Thoracic aorta (tissue), 2 donors: ENCODE data around the gene DIP2A. TPM values are rescaled to one million over a fixed set of nuclear protein-coding genes. Genes with fewer than 3 reads are reported as not detected.

Experiments used
- ATAC-seq: fragments of 150-250 bp; one replicate; pipeline ENCODE4 v1.8.0; 2017; ENCODE audit warnings: low read depth; ENCODE audit not compliant: insufficient number of reproducible peaks, low FRiP score
- DNase-seq: peaks from one replicate; pipeline ENCODE4 v3.0.0-alpha.2; 2020; ENCODE audit warnings: low spot score
- H3K27ac ChIP-seq, 2 donors: fragments of 200-600 bp; sonication (generic); 1 replicate in 1 of 2; 2 replicates in 1 of 2; pipeline ENCODE4 v1.5.1; 2016; ENCODE audit warnings: mild to moderate bottlenecking in 2 of 2, moderate library complexity in 2 of 2
- H3K27me3 ChIP-seq: fragments of 200-600 bp; sonication (generic); replicated peaks from 2 replicates; pipeline ENCODE4 v1.6.0; 2016; ENCODE audit warnings: mild to moderate bottlenecking; ENCODE audit not compliant: insufficient read depth
- H3K36me3 ChIP-seq: fragments of 200-600 bp; sonication (generic); one replicate; pipeline ENCODE4 v1.5.1; 2016
- H3K4me1 ChIP-seq, 2 donors: fragments of 200-600 bp; sonication (generic); 1 replicate in 1 of 2; 2 replicates in 1 of 2; pipeline versions ENCODE4 v1.5.1 to v1.6.0; 2016; ENCODE audit warnings: low read depth in 2 of 2, mild to moderate bottlenecking in 1 of 2; ENCODE audit not compliant: control insufficient read depth in 1 of 2
- H3K4me3 ChIP-seq: fragments of 200-600 bp; sonication (generic); 2 replicates; pipeline ENCODE4 v1.5.1; 2016; ENCODE audit warnings: mild to moderate bottlenecking
- H3K9me3 ChIP-seq: fragments of 200-600 bp; sonication (generic); 2 replicates; pipeline ENCODE4 v1.5.1; 2016
- total RNA-seq, 2 donors: library from RNA; depleted of rRNA; stranded (reverse); fragments of >200 nt; gene quantifications; one replicate each; pipeline versions ENCODE4 v1.1.0 to v1.2.3, GENCODE V29; 2016
- TF ChIP-seq, protein P1 (sequence below): fragments of 200-600 bp; sonication (generic); IDR thresholded peaks from one replicate; pipeline ENCODE4 v1.5.1; 2019; ENCODE audit warnings: antibody characterized with exemption

Gene DIP2A
- total RNA-seq, 2 donors from 2014 or later = 47.7 to 58.3 TPM

DNA sequence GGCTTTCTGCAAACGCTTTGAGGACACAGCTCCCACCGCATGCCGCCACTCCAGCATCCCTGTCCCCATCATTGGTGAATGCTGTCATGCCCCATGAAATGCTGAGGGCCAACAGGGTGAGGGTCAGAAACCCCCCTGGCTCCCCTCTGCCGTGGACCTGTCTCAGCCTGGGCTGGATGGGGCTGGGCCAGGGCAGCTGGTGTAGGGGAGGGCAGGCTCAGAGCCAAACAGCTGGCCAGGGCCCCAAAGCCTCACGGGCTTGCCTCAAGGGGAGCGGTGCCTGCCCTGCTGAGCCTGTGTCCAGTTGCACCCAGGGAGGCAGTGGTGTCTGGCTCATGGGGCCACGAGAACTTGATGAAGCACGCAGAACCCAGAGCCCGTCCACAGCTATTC lies 96.5 kb downstream of the DIP2A start:
- Histone ChIP-seq H3K9me3 (no peaks in the 10 kb centered on the region), H3K27ac (no peak overlapping the region), H3K27me3 (no peaks in the 10 kb centered on the region), H3K4me3 (no peak overlapping the region), H3K4me1 (no peaks in the 10 kb centered on the region), H3K36me3 (peaks cover 45% of the 10 kb centered on the region)
- TF ChIP-seq, protein P1, sequence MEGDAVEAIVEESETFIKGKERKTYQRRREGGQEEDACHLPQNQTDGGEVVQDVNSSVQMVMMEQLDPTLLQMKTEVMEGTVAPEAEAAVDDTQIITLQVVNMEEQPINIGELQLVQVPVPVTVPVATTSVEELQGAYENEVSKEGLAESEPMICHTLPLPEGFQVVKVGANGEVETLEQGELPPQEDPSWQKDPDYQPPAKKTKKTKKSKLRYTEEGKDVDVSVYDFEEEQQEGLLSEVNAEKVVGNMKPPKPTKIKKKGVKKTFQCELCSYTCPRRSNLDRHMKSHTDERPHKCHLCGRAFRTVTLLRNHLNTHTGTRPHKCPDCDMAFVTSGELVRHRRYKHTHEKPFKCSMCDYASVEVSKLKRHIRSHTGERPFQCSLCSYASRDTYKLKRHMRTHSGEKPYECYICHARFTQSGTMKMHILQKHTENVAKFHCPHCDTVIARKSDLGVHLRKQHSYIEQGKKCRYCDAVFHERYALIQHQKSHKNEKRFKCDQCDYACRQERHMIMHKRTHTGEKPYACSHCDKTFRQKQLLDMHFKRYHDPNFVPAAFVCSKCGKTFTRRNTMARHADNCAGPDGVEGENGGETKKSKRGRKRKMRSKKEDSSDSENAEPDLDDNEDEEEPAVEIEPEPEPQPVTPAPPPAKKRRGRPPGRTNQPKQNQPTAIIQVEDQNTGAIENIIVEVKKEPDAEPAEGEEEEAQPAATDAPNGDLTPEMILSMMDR = no peak
- no peak for ATAC-seq
- no peak for DNase-seq

DNA sequence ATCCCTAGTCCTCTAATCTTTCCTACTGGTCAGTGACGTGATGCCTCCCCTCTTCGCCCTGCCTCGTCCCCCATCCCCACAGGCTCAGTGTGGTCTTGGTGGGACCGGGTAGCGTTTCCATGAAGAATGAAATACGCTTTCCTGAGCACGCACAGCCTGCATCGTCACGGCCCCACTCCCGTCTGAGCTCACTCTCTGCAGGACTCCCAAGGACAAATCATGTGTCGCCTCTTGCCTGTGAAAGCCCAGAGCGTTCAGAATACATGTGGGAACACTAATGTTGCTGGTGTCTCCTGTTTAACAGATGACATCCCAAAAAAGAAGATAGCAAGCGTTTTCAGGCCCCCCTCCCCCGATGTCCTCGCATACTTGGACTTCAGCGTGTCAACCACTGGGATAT lies 97.0 kb downstream of the DIP2A start:
- Histone ChIP-seq H3K4me1 (no peaks in the 10 kb centered on the region), H3K9me3 (no peaks in the 10 kb centered on the region), H3K27me3 (no peaks in the 10 kb centered on the region), H3K4me3 (no peak overlapping the region), H3K27ac (no peak overlapping the region), H3K36me3 (peaks cover 41% of the 10 kb centered on the region)
- DNase-seq (no peak), ATAC-seq (no peak)
- TF ChIP-seq, protein P1 = no peak

DNA sequence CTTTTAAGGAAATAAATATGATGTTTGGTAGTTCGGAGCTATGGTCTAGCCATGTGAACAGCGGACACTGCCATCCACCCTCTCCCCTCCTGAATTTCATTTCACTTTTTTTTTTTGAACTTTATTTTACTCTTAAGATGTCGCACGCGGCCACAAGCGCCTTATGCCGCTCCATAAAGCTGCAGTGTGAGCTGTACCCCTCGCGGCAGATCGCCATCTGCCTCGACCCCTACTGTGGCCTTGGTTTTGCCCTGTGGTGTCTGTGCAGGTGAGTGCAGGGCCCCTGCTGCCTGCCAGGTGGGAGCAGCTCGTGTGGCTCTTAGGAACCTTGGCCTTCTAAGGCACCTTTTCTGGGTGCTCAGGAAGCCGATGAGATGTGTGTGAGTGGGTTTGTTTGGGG lies 98.1 kb downstream of the DIP2A start:
- H3K36me3 ChIP-seq = peaks cover 37% of the 10 kb centered on the region
- H3K27me3 ChIP-seq = no peaks in the 10 kb centered on the region
- DNase-seq = no peak
- TF ChIP-seq, protein P1 = no peak
- no peak for ATAC-seq
- H3K27ac ChIP-seq = no peak overlapping the region
- no peak overlapping the region for H3K4me3 ChIP-seq
- H3K9me3 ChIP-seq = no peaks in the 10 kb centered on the region
- no peaks in the 10 kb centered on the region for H3K4me1 ChIP-seq

DNA sequence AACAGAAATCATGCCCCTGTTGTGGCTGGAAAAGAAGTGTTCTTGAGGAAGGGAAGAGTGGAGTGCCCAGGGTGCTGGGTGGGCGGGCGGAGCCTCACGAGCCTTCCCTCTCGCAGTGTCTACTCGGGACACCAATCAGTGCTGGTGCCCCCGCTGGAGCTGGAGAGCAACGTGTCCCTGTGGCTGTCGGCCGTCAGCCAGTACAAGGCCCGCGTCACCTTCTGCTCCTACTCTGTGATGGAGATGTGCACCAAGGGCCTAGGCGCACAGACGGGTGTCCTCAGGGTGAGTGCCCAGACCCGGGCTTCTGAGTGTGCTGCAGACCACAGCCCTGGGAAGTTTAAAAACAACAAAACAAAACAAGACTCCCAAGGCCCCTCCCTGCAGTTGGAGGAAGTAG lies 98.8 kb downstream of the DIP2A start:
- no peaks in the 10 kb centered on the region for H3K27me3 ChIP-seq
- TF ChIP-seq, protein P1 = no peak
- H3K4me1 ChIP-seq = no peaks in the 10 kb centered on the region
- ATAC-seq = no peak
- H3K9me3 ChIP-seq = no peaks in the 10 kb centered on the region
- H3K36me3 ChIP-seq = peaks cover 38% of the 10 kb centered on the region
- no peak overlapping the region for H3K4me3 ChIP-seq
- no peak overlapping the region for H3K27ac ChIP-seq
- no peak for DNase-seq

DNA sequence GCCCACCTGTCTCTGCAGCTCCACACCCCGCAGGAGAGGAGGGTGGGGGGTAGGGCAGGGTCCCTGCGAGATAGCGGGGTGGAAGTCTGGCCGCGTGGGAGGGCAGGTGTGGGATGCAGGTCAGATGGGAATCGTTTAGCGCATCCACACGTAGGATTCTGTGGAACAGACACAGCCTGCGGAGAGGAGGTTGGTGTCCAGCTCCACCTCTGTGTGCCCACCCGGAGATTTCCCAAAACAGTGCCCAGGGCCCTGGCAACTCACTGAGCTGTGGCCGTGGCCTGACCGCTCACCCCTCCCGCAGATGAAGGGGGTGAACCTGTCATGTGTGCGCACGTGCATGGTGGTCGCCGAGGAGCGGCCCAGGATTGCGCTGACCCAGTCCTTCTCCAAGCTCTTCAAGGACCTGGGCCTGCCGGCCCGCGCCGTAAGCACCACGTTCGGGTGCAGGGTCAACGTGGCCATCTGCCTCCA lies 99.3 kb downstream of the DIP2A start:
- no peak overlapping the region for H3K4me3 ChIP-seq
- peaks cover 43% of the 10 kb centered on the region for H3K36me3 ChIP-seq
- TF ChIP-seq, protein P1 = no peak
- no peak for DNase-seq
- no peak overlapping the region for H3K27ac ChIP-seq
- H3K27me3 ChIP-seq = no peaks in the 10 kb centered on the region
- H3K4me1 ChIP-seq = no peaks in the 10 kb centered on the region
- H3K9me3 ChIP-seq = no peaks in the 10 kb centered on the region
- ATAC-seq = no peak
